ENCODE results near the gene BHMT2. TPM values are rescaled to one million over a fixed set of nuclear protein-coding genes. Genes with fewer than 3 reads are reported as not detected.

BHMT2 gene
- total RNA-seq, 1 experiment from 2014 or later = 0.20 TPM

- DNase-seq (ENCODE audit: low read depth, low spot score) (no peak), ATAC-seq (no peak)
- ChIA-PET POLR2A (no interaction called here), RAD21 (ENCODE audit: low non-redundant PET in 1 of 2, low total read pairs in 2 of 2, uncharacterized antibody in 2 of 2, unreplicated experiment in 2 of 2) (no interaction called here), CTCF (no interaction called here)
- no peaks in the 10 kb centered on the region for H4K20me1 ChIP-seq (ENCODE audit: insufficient read depth)
- no peak overlapping the region for H3K27ac ChIP-seq (ENCODE audit: low read depth, low read length)
- no peaks in the 10 kb centered on the region for H3K9me2 ChIP-seq (ENCODE audit: insufficient read depth)
- no peak overlapping the region for H2AFZ ChIP-seq (ENCODE audit: low read depth, low read length, poor library complexity, severe bottlenecking)
- no peaks in the 10 kb centered on the region for H3K27me3 ChIP-seq (ENCODE audit: insufficient read depth, low read length)
- no TSS peak for BruUV-seq (replicated peaks)
- intact Hi-C loops (cut with micrococcal nuclease) = no loop called here
- no peak overlapping the region for H3K4me2 ChIP-seq (ENCODE audit: low read length)
- no peaks in the 10 kb centered on the region for H3K36me3 ChIP-seq (ENCODE audit: control insufficient read depth in 1 of 2, insufficient read depth in 2 of 2, low read length in 2 of 2)
- H3K9ac ChIP-seq (ENCODE audit: low read length) = no peak overlapping the region
- no peaks in the 10 kb centered on the region for H3K9me3 ChIP-seq (ENCODE audit: control insufficient read depth in 1 of 2, insufficient read depth in 1 of 2, low read depth in 1 of 2, low read length in 2 of 2)
- H3K79me2 ChIP-seq (ENCODE audit: insufficient read depth, low read length) = no peaks in the 10 kb centered on the region
- no peaks in the 10 kb centered on the region for H3K4me1 ChIP-seq (ENCODE audit: control insufficient read depth in 1 of 2, insufficient read depth in 2 of 2, low read length in 2 of 2)
- TF ChIP-seq MAX (IDR thresholded peaks at IDR 0.05) (no peak), FOSL1 (IDR thresholded peaks at IDR 0.05; ENCODE audit: low read depth) (no peak), CEBPB (IDR thresholded peaks at IDR 0.05; ENCODE audit: low read depth) (no peak)
- no peak overlapping the region for H3K4me3 ChIP-seq (replicated peaks in 1 of 2; ENCODE audit: low read depth in 1 of 2, low read length in 2 of 2)
Observed at GRCh38 chr5:79080804-79081203, 11.2 kb downstream of the BHMT2 start.

DNA sequence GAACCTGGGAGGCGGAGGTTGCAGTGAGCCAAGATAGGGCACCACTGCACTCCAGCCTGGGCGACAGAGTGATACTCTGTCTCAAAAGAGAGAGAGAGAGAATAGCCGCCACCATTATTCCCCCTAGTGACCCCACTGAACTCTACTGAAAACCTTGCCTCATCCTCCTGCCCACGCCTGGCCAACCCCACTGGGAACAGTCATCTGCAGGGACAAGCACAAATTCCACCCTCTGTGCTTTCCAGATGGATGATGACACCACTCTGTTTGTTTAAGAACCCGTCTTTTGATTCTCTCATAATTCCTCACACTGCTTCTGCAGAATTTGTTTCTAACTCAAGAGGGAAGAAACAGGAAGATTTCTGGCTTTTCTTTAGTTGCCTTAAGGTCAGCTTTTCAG is 12.2 kb downstream of the BHMT2 start:
- H3K79me2 ChIP-seq (ENCODE audit: insufficient read depth, low read length) = no peaks in the 10 kb centered on the region
- H3K4me1 ChIP-seq (ENCODE audit: control insufficient read depth in 1 of 2, insufficient read depth in 2 of 2, low read length in 2 of 2) = no peaks in the 10 kb centered on the region
- H3K9ac ChIP-seq (ENCODE audit: low read length) = no peak overlapping the region
- DNase-seq (ENCODE audit: low read depth, low spot score) = no peak
- no peak overlapping the region for H3K27ac ChIP-seq (ENCODE audit: low read depth, low read length)
- no peaks in the 10 kb centered on the region for H4K20me1 ChIP-seq (ENCODE audit: insufficient read depth)
- no TSS peak for BruUV-seq (replicated peaks)
- no peaks in the 10 kb centered on the region for H3K9me3 ChIP-seq (ENCODE audit: control insufficient read depth in 1 of 2, insufficient read depth in 1 of 2, low read depth in 1 of 2, low read length in 2 of 2)
- ATAC-seq = no peak
- intact Hi-C loops (cut with micrococcal nuclease) = no loop called here
- no peaks in the 10 kb centered on the region for H3K9me2 ChIP-seq (ENCODE audit: insufficient read depth)
- ChIA-PET CTCF (interaction anchor here (1.2 kb wide), 1 partner anchor 52 kb away, joined by 3 read pairs; no protein-coding TSS in a partner anchor), RAD21 (ENCODE audit: low non-redundant PET in 1 of 2, low total read pairs in 2 of 2, uncharacterized antibody in 2 of 2, unreplicated experiment in 2 of 2) (no interaction called here), POLR2A (no interaction called here)
- H3K27me3 ChIP-seq (ENCODE audit: insufficient read depth, low read length) = no peaks in the 10 kb centered on the region
- H3K4me2 ChIP-seq (ENCODE audit: low read length) = no peak overlapping the region
- H3K36me3 ChIP-seq (ENCODE audit: control insufficient read depth in 1 of 2, insufficient read depth in 2 of 2, low read length in 2 of 2) = no peaks in the 10 kb centered on the region
- no peak overlapping the region for H3K4me3 ChIP-seq (replicated peaks in 1 of 2; ENCODE audit: low read depth in 1 of 2, low read length in 2 of 2)
- TF ChIP-seq SIN3A (IDR thresholded peaks at IDR 0.05; ENCODE audit: low read depth) = no peak
- no peak for TF ChIP-seq ATF3 (IDR thresholded peaks at IDR 0.05)
- H2AFZ ChIP-seq (ENCODE audit: low read depth, low read length, poor library complexity, severe bottlenecking) = no peak overlapping the region
